Fibroblast of the conjunctiva (primary cell): Measurements from ENCODE around the gene NCBP1.

ENCODE experiments used
- DNase-seq: peaks from one replicate; pipeline ENCODE4 v3.0.0-alpha.2; 2010; ENCODE audit warnings: low read depth

The NCBP1 gene

DNA sequence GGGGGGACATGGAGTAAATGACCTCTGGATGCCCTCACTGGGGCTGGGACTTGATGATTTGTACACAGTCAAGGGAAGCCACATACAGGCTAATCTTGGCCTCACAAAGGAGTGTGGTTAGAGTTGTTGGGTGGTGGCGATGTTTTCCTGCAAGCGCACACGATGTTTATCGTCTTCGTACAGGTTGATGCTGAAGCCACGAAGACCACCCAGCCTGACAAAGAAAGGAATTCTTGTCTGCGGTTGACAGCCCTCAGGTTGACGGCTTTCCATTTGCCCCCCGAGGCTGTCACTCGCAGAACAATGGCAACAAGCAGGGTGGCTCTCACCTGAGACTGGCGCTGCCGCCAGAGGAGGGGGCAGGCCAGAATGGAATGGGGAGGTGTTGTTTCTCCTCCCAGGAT, 77.6 kb downstream of the NCBP1 start:
- DNase-seq = no peak

DNA sequence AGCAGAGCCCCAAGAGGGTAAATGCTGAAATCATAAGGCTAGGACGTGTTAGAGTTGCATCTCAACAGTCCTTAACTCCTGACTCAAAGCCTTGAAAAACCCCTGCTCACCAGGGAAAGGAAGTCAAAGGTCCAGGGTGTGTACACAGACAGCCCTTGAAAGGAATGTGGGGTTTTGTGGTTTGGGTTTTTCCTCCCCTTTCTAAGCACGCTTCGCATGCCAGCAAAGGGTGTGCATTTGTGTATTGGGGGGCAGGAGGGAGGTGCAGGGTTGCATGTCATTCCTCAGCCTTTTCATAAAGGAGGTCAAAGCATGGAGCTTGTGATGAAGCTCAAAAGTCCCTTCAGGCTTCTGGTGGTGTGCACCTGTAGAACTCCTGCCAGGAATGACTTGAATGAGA, 80.8 kb downstream of the NCBP1 start:
- no peak for DNase-seq

DNA sequence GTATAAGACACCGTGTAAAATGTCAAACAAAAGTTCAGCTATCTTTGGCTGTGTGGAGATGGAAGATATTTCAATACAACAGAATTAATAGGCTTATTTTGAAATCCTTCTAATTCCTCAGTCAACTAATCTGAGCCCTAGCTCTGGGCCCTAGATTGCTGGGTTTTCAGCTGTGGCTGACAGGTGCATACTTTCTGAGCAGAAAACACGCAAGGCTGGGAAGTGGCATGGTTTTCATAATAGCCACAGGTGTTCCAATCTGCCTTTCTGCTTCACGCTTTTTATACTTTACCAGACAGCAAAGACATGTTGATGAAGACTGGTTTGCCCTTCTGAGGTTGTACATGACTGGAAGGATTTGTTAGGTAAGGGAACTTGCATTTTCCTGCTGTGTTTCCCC, 84.2 kb downstream of the NCBP1 start:
- no peak for DNase-seq

DNA sequence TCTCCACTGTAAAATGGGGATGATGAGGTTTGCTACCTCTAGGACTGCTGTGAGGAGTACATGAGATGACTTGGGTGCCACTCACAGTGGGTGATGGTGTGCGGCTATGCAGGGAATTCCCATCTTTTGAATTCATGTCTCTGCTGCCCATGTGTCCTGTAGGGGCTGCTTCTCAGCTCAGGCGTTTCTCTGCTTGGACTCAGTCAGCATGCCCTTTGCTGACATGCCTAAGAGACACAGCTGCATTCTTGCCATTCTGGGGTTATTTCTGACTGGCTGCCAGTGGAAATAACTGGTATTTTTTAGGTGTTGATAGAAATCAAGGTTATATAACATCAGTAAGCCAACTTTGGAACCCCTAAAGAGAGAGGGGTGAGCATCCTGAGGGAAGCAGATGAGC, 87.8 kb downstream of the NCBP1 start:
- DNase-seq = no peak

DNA sequence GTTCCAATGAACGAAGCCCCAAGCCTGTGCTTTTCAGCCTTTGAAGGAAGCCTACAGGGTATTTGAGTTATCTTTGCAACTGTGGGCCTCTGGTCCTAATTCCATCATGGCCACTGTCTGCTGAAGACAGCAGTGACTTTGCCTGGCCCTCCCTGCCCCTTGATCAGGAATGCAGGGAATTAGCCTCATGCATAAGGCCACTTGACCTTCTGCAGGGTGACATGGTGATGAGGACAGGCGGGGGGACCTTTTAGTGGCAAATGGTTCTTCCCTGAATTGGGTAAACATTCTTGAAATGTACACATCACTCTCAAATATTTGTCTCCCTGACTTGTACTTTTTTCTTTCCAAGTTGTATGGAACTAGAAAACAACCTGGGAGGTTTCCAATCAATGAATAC, 88.7 kb downstream of the NCBP1 start:
- no peak for DNase-seq
